HG02970 (cell line): ENCODE results near the gene XDH.

Experiments
- ATAC-seq: cut with Tn5 transposase; IDR thresholded peaks from one replicate; pipeline ENCODE4 v1.9.1; 2021; ENCODE audit warnings: mild to moderate bottlenecking, moderate library complexity, moderate number of reproducible peaks; ENCODE audit not compliant: unreplicated experiment, low FRiP score

The XDH gene

GRCh38 chr2:31296641-31297287 lies 117.8 kb downstream of the XDH start:
- ATAC-seq = no peak

GRCh38 chr2:31294196-31294595 lies 120.3 kb downstream of the XDH start:
- ATAC-seq = no peak

- ATAC-seq = no peak
Measured at GRCh38 chr2:31287654-31288053, 126.9 kb downstream of the XDH start.

GRCh38 chr2:31286961-31287550 lies 127.5 kb downstream of the XDH start:
- no peak for ATAC-seq

GRCh38 chr2:31286230-31286629 lies 128.3 kb downstream of the XDH start:
- no peak for ATAC-seq
